Mammary epithelial cell (primary cell): ENCODE measurements around the gene PCP2.

ENCODE experiments used
- EZH2 ChIP-seq: IDR thresholded peaks from 2 replicates; pipeline ENCODE4 v1.6.1; 2012; ENCODE audit warnings: low read length, inconsistent platforms, borderline replicate concordance
- TF ChIP-seq, protein P1 (sequence below), 2 donors: IDR thresholded peaks in 1 of 2; conservative IDR thresholded peaks in 1 of 2; 2 replicates each; pipeline ENCODE4 v1.5.1; 2011 to 2012; ENCODE audit warnings: inconsistent platforms in 2 of 2, low read length in 2 of 2, mild to moderate bottlenecking in 2 of 2, control low read depth in 1 of 2, low read depth in 1 of 2; ENCODE audit not compliant: insufficient read depth in 1 of 2; ENCODE audit errors: extremely low read depth in 1 of 2

DNA sequence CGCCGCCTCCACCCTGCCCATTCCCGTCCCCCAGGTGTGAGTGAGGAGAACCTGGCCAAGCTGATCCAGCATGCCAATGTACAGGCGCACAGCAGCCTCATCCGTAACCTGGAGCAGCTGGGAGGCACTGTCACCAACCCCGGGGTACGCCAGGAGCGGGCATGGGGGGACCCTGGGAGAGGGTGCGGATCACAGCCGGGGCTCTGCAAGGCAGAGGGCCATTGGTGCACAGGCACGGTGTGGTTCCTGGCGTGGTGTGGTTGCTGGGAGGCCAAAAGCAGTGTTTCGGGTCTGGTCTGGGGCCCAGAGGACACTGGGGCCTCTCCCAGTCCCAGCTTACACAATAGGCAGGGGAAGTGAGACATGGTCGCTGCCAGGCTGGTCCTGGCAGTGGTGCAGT is 11.6 kb upstream of the PCP2 start:
- TF ChIP-seq, protein P1, sequence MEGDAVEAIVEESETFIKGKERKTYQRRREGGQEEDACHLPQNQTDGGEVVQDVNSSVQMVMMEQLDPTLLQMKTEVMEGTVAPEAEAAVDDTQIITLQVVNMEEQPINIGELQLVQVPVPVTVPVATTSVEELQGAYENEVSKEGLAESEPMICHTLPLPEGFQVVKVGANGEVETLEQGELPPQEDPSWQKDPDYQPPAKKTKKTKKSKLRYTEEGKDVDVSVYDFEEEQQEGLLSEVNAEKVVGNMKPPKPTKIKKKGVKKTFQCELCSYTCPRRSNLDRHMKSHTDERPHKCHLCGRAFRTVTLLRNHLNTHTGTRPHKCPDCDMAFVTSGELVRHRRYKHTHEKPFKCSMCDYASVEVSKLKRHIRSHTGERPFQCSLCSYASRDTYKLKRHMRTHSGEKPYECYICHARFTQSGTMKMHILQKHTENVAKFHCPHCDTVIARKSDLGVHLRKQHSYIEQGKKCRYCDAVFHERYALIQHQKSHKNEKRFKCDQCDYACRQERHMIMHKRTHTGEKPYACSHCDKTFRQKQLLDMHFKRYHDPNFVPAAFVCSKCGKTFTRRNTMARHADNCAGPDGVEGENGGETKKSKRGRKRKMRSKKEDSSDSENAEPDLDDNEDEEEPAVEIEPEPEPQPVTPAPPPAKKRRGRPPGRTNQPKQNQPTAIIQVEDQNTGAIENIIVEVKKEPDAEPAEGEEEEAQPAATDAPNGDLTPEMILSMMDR (conservative IDR thresholded peaks at IDR 0.05 in 1 of 2, IDR thresholded peaks at IDR 0.05 in 1 of 2; ENCODE audit: extremely low read depth in 1 of 2, insufficient read depth in 1 of 2, low read depth in 1 of 2, low read length in 2 of 2) = no peak
- no peak for TF ChIP-seq EZH2
